Endothelial cell of umbilical vein (primary cell): Measurements from ENCODE around the gene LTBP1. TPM values are rescaled to one million over a fixed set of nuclear protein-coding genes. Genes with fewer than 3 reads are reported as not detected.

ENCODE experiments used
- BruUV-seq: library from RNA; stranded (reverse); fragments of 400-500 nt; replicated peaks from 2 replicates; lab custom pipeline; 2021; lab: Mats Ljungman, UMichigan
- CTCF ChIA-PET: fragments of 300-600, 350-600 bp; sonication (Branson Sonifier 250); formaldehyde crosslinking; loops from one replicate; lab custom pipeline; 2021; ENCODE audit warnings: antibody characterized with exemption, inconsistent platforms; lab: Charles Lee
- POLR2A ChIA-PET: fragments of 300-600, 350-600 bp; sonication (Branson Sonifier 250); formaldehyde crosslinking; loops from one replicate; lab custom pipeline; 2021; ENCODE audit warnings: antibody characterized with exemption, inconsistent platforms; lab: Charles Lee
- DNase-seq: peaks from one replicate; pipeline ENCODE4 v3.0.0-alpha.2; 2011; ENCODE audit warnings: low read depth, low spot score
- FAIRE-seq: peaks from 2 replicates; lab custom pipeline; 2011; peaks lifted over from hg19 to GRCh38; lab: Jason Lieb, UNC
- H2AFZ ChIP-seq: 2 replicates; pipeline ENCODE4 v1.6.0; 2012; ENCODE audit warnings: low read depth, low read length, control low read depth, inconsistent platforms
- H3K27ac ChIP-seq: 2 replicates; pipeline ENCODE4 v1.5.1; 2011; ENCODE audit warnings: low read depth, mild to moderate bottlenecking, control low read depth, low read length, moderate library complexity; ENCODE audit not compliant: insufficient read depth
- H3K27me3 ChIP-seq, 2 experiments: 2 replicates each; pipeline versions ENCODE4 v1.6.0 to v1.6.1; 2011; ENCODE audit warnings: low read length in 2 of 2, mixed read lengths in 1 of 2; ENCODE audit not compliant: control insufficient read depth in 2 of 2, insufficient read depth in 2 of 2
- H3K36me3 ChIP-seq, 2 experiments: 2 replicates in 1 of 2; 3 replicates in 1 of 2; pipeline ENCODE4 v1.5.1; 2011; ENCODE audit warnings: low read length in 2 of 2, mild to moderate bottlenecking in 1 of 2, moderate library complexity in 1 of 2; ENCODE audit not compliant: control insufficient read depth in 2 of 2, insufficient read depth in 2 of 2; ENCODE audit errors: extremely low read depth in 1 of 2
- H3K4me1 ChIP-seq: 3 replicates; pipeline ENCODE4 v1.5.1; 2011; ENCODE audit warnings: mild to moderate bottlenecking, low read length; ENCODE audit not compliant: control insufficient read depth, insufficient read depth; ENCODE audit errors: extremely low read depth
- H3K4me2 ChIP-seq: 2 replicates; pipeline ENCODE4 v1.6.1; 2011; ENCODE audit warnings: low read length, control low read depth, mixed read lengths; ENCODE audit not compliant: insufficient read depth
- H3K4me3 ChIP-seq, 3 experiments: fragments of 200-600 bp in 1 of 3; sonication (generic), shearing (Covaris generic) in 1 of 3; replicated peaks in 1 of 3; 2 replicates each; pipeline ENCODE4 v1.5.1; 2011 to 2016; ENCODE audit warnings: control low read depth in 3 of 3, low read length in 3 of 3, mild to moderate bottlenecking in 2 of 3, inconsistent platforms in 1 of 3, low read depth in 1 of 3, moderate library complexity in 1 of 3; ENCODE audit not compliant: insufficient read depth in 1 of 3
- H3K79me2 ChIP-seq: 2 replicates; pipeline ENCODE4 v1.6.0; 2012; ENCODE audit warnings: low read length, inconsistent platforms; ENCODE audit not compliant: control insufficient read depth, insufficient read depth
- H3K9ac ChIP-seq: replicated peaks from 2 replicates; pipeline ENCODE3; 2011; ENCODE audit warnings: low read length, control low read depth; ENCODE audit not compliant: insufficient read depth; ENCODE audit errors: extremely low read depth
- H3K9me1 ChIP-seq: replicated peaks from 3 replicates; pipeline ENCODE4 v1.6.0; 2011; ENCODE audit warnings: mild to moderate bottlenecking, low read length; ENCODE audit not compliant: control insufficient read depth, insufficient read depth; ENCODE audit errors: extremely low read depth
- H3K9me3 ChIP-seq: replicated peaks from 2 replicates; pipeline ENCODE4 v1.5.1; 2012; ENCODE audit warnings: low read length, inconsistent platforms; ENCODE audit not compliant: control insufficient read depth, insufficient read depth
- H4K20me1 ChIP-seq: replicated peaks from 2 replicates; pipeline ENCODE3; 2011; ENCODE audit warnings: mild to moderate bottlenecking, low read length; ENCODE audit not compliant: control insufficient read depth, insufficient read depth; ENCODE audit errors: extremely low read depth
- CTCF ChIP-seq, 2 donors: IDR thresholded peaks; 1 replicate in 1 of 2; 2 replicates in 1 of 2; pipeline ENCODE4 v1.5.1; 2011; ENCODE audit warnings: low read length in 2 of 2, mild to moderate bottlenecking in 2 of 2, moderate library complexity in 2 of 2, control low read depth in 1 of 2, inconsistent platforms in 1 of 2, low read depth in 1 of 2; ENCODE audit not compliant: insufficient read depth in 1 of 2; ENCODE audit errors: extremely low read depth in 1 of 2
- FOS ChIP-seq: IDR thresholded peaks from 2 replicates; pipeline ENCODE4 v1.6.1; 2011; ENCODE audit warnings: mild to moderate bottlenecking, low read length, moderate library complexity, borderline replicate concordance; ENCODE audit not compliant: insufficient read depth
- GATA2 ChIP-seq: IDR thresholded peaks from 2 replicates; pipeline ENCODE4 v1.7.0; 2011; ENCODE audit warnings: low read depth, mild to moderate bottlenecking, moderate library complexity, mixed read lengths, low read length; ENCODE audit not compliant: insufficient read length, insufficient read depth
- JUN ChIP-seq: IDR thresholded peaks from 2 replicates; pipeline ENCODE4 v1.6.1; 2011; ENCODE audit warnings: borderline replicate concordance, low read depth; ENCODE audit not compliant: insufficient read length, insufficient read depth
- MYC ChIP-seq: IDR thresholded peaks from one replicate; pipeline ENCODE4 v1.6.1; 2011; ENCODE audit warnings: mild to moderate bottlenecking, low read depth, low read length
- POLR2A ChIP-seq: IDR thresholded peaks from 2 replicates; pipeline ENCODE4 v1.6.1; 2012; ENCODE audit warnings: low read depth, mild to moderate bottlenecking, control low read depth, low read length
- POLR2AphosphoS5 ChIP-seq: IDR thresholded peaks from 2 replicates; pipeline ENCODE4 v1.6.1; 2012; ENCODE audit warnings: low read depth, mild to moderate bottlenecking, control low read depth, low read length, moderate library complexity; ENCODE audit not compliant: insufficient read depth
- dilution Hi-C: fragments of 300-500 bp; cut with MboI; formaldehyde crosslinking; loops from one replicate; pipeline ENCODE4 v1.15.0; 2019; ENCODE audit warnings: low sequenced_read_pairs; ENCODE audit not compliant: extremely low pct_ligation_motif_present
- intact Hi-C: fragments of 100-400 bp; cut with micrococcal nuclease; formaldehyde crosslinking; loops from one replicate; pipeline ENCODE4 v1.10.0; 2022
- polyA plus RNA-seq, 4 experiments: library from polyadenylated mRNA; depleted of rRNA in 3 of 4; stranded (reverse) in 3 of 4; unstranded in 1 of 4; fragments of >200 nt; gene quantifications; 2 replicates each; pipeline versions ENCODE4 v1.2.1 to v1.2.3, GENCODE V29; 2011 to 2012; ENCODE audit warnings: missing spikeins in 1 of 4
- total RNA-seq: library from RNA; stranded (reverse); gene quantifications from 2 replicates; pipeline ENCODE4 v1.2.3, GENCODE V29; 2021

LTBP1 gene
- total and polyA plus RNA-seq, 2 donors (not counting 3 experiments of a cell fraction or from before 2014, with no cell fraction given) = 57.4 to 68.2 TPM

- Histone ChIP-seq H3K79me2 (no peaks in the 10 kb centered on the region), H3K27me3 (no peaks in the 10 kb centered on the region), H3K4me3 (no peak overlapping the region), H3K9me1 (no peaks in the 10 kb centered on the region), H3K4me2 (no peak overlapping the region), H4K20me1 (no peaks in the 10 kb centered on the region), H3K36me3 (peaks cover 0 to 3% of the 10 kb centered on the region in 2 experiments), H3K27ac (peak overlapping the region; percentile 92), H3K9ac (no peak overlapping the region), H3K4me1 (peaks cover 45% of the 10 kb centered on the region), H3K9me3 (no peaks in the 10 kb centered on the region), H2AFZ (no peak overlapping the region)
- TF ChIP-seq CTCF (IDR thresholded peaks at IDR 0.05; ENCODE audit: extremely low read depth in 1 of 2, insufficient read depth in 1 of 2, low read depth in 1 of 2, low read length in 2 of 2) (no peak), FOS (no peak), POLR2A (no peak), JUN (no peak), GATA2 (no peak), POLR2AphosphoS5 (no peak), MYC (no peak)
- dilution Hi-C loops (no loop called here), intact Hi-C loops (loop anchor here (5.0 kb wide), 1 partner anchor 144 kb away; no protein-coding TSS in a partner anchor)
- FAIRE-seq = no peak
- CTCF ChIA-PET = interaction anchor here (0.6 to 1.2 kb wide), 3 partner anchors 12 to 86 kb away, joined by 3 to 4 read pairs (median 3); no protein-coding TSS in a partner anchor
- POLR2A ChIA-PET = no interaction called here
- no TSS peak for BruUV-seq
- DNase-seq = no peak
Observed at GRCh38 chr2:33292981-33293595, 346.3 kb downstream of the LTBP1 start.
